ENCODE results near the gene C6orf120.

C6orf120 gene

GRCh38 chr6:169738204-169738975, 36.5 kb downstream of the C6orf120 start:
- Histone ChIP-seq H3K9me3 (ENCODE audit: severe bottlenecking) (no peaks in the 10 kb centered on the region), H3K4me3 (ENCODE audit: severe bottlenecking) (no peak overlapping the region), H3K27ac (ENCODE audit: poor library complexity, severe bottlenecking) (no peak overlapping the region), H3K27me3 (ENCODE audit: insufficient read depth, poor library complexity, severe bottlenecking) (peaks cover 5% of the 10 kb centered on the region), H3K36me3 (ENCODE audit: low read depth) (no peaks in the 10 kb centered on the region), H3K4me1 (ENCODE audit: insufficient read depth, poor library complexity, severe bottlenecking) (no peaks in the 10 kb centered on the region)
- ATAC-seq (ENCODE audit: low read depth) (no peak), DNase-seq (ENCODE audit: low spot score) (no peak)
- TF ChIP-seq CTCF (IDR thresholded peaks at IDR 0.05; ENCODE audit: poor library complexity, severe bottlenecking) = no peak

- no peaks in the 10 kb centered on the region for H3K36me3 ChIP-seq (ENCODE audit: low read depth)
- no peaks in the 10 kb centered on the region for H3K4me1 ChIP-seq (ENCODE audit: insufficient read depth, poor library complexity, severe bottlenecking)
- DNase-seq (ENCODE audit: low spot score) = no peak
- no peaks in the 10 kb centered on the region for H3K9me3 ChIP-seq (ENCODE audit: severe bottlenecking)
- no peak for TF ChIP-seq CTCF (IDR thresholded peaks at IDR 0.05; ENCODE audit: poor library complexity, severe bottlenecking)
- ATAC-seq (ENCODE audit: low read depth) = no peak
- H3K4me3 ChIP-seq (ENCODE audit: severe bottlenecking) = no peak overlapping the region
- no peak overlapping the region for H3K27ac ChIP-seq (ENCODE audit: poor library complexity, severe bottlenecking)
- H3K27me3 ChIP-seq (ENCODE audit: insufficient read depth, poor library complexity, severe bottlenecking) = peaks cover 4% of the 10 kb centered on the region
These were observed 37.1 kb downstream of the C6orf120 start for GRCh38 chr6:169738976-169739529.

- Histone ChIP-seq H3K27ac (ENCODE audit: poor library complexity, severe bottlenecking) (no peak overlapping the region), H3K36me3 (ENCODE audit: low read depth) (no peaks in the 10 kb centered on the region), H3K4me3 (ENCODE audit: severe bottlenecking) (no peak overlapping the region), H3K4me1 (ENCODE audit: insufficient read depth, poor library complexity, severe bottlenecking) (no peaks in the 10 kb centered on the region), H3K9me3 (ENCODE audit: severe bottlenecking) (no peaks in the 10 kb centered on the region), H3K27me3 (ENCODE audit: insufficient read depth, poor library complexity, severe bottlenecking) (no peaks in the 10 kb centered on the region)
- no peak for TF ChIP-seq CTCF (IDR thresholded peaks at IDR 0.05; ENCODE audit: poor library complexity, severe bottlenecking)
- no peak for ATAC-seq (ENCODE audit: low read depth)
- no peak for DNase-seq (ENCODE audit: low spot score)
These were observed 39.4 kb downstream of the C6orf120 start for GRCh38 chr6:169741344-169741743.

GRCh38 chr6:169745405-169745804, 43.5 kb downstream of the C6orf120 start:
- peaks cover 13% of the 10 kb centered on the region for H3K36me3 ChIP-seq (ENCODE audit: low read depth)
- no peaks in the 10 kb centered on the region for H3K9me3 ChIP-seq (ENCODE audit: severe bottlenecking)
- H3K27me3 ChIP-seq (ENCODE audit: insufficient read depth, poor library complexity, severe bottlenecking) = no peaks in the 10 kb centered on the region
- ATAC-seq (ENCODE audit: low read depth) (no peak), DNase-seq (ENCODE audit: low spot score) (no peak)
- TF ChIP-seq CTCF (IDR thresholded peaks at IDR 0.05; ENCODE audit: poor library complexity, severe bottlenecking) = no peak
- no peak overlapping the region for H3K4me3 ChIP-seq (ENCODE audit: severe bottlenecking)
- H3K4me1 ChIP-seq (ENCODE audit: insufficient read depth, poor library complexity, severe bottlenecking) = peaks cover 8% of the 10 kb centered on the region
- H3K27ac ChIP-seq (ENCODE audit: poor library complexity, severe bottlenecking) = no peak overlapping the region

- Histone ChIP-seq H3K27ac (ENCODE audit: poor library complexity, severe bottlenecking) (no peak overlapping the region), H3K4me3 (ENCODE audit: severe bottlenecking) (no peak overlapping the region), H3K27me3 (ENCODE audit: insufficient read depth, poor library complexity, severe bottlenecking) (no peaks in the 10 kb centered on the region), H3K36me3 (ENCODE audit: low read depth) (peaks cover 14% of the 10 kb centered on the region), H3K9me3 (ENCODE audit: severe bottlenecking) (no peaks in the 10 kb centered on the region), H3K4me1 (ENCODE audit: insufficient read depth, poor library complexity, severe bottlenecking) (peaks cover 8% of the 10 kb centered on the region)
- ATAC-seq (ENCODE audit: low read depth) (no peak), DNase-seq (ENCODE audit: low spot score) (no peak)
- TF ChIP-seq CTCF (IDR thresholded peaks at IDR 0.05; ENCODE audit: poor library complexity, severe bottlenecking) = no peak
These were observed 44.6 kb downstream of the C6orf120 start for GRCh38 chr6:169746556-169746955.

Data from RWPE2 (cell line).